Thyroid gland (tissue), 4 donors: ENCODE results near the gene ATF6.

Experiments
- CTCF ChIP-seq, 6 experiments: fragments of 200-600 bp in 3 of 6; fragments of 450-650 bp in 3 of 6; sonication (generic) in 3 of 6; IDR thresholded peaks; one replicate each; pipeline ENCODE4 v1.5.1; 2016 to 2019; ENCODE audit warnings: antibody characterized with exemption in 6 of 6, mild to moderate bottlenecking in 2 of 6, inconsistent platforms in 1 of 6, moderate library complexity in 1 of 6
- POLR2A ChIP-seq, 2 donors: fragments of 450-650 bp; IDR thresholded peaks; one replicate each; pipeline ENCODE4 v1.6.1; 2017; ENCODE audit warnings: antibody characterized with exemption in 2 of 2, mild to moderate bottlenecking in 2 of 2, moderate library complexity in 1 of 2

GRCh38 chr1:161982917-161983316 is 216.8 kb downstream of the ATF6 start:
- TF ChIP-seq CTCF (IDR thresholded peaks at IDR 0.05) = no peak
- no peak for TF ChIP-seq POLR2A (IDR thresholded peaks at IDR 0.05)
